HK-2 (cell line): Measurements from ENCODE around the gene TTC9C.
"Not testable (repeated sequence)": the region's sequence is repeated elsewhere in the genome, so short reads cannot be mapped to it uniquely, and the experiment has no call there.

ENCODE experiments used
- DNase-seq: peaks from one replicate; pipeline ENCODE4 v3.0.0-alpha.2; 2018; ENCODE audit not compliant: unreplicated experiment

Gene TTC9C

GRCh38 chr11:62709247-62710000 lies 18.9 kb upstream of the TTC9C start:
- DNase-seq, result no peak

- no peak for DNase-seq
Observed at GRCh38 chr11:62710001-62710345, 18.3 kb upstream of the TTC9C start.

- DNase-seq, result no peak
Observed at GRCh38 chr11:62712276-62712812, 15.9 kb upstream of the TTC9C start.

- no peak for DNase-seq
Observed at GRCh38 chr11:62712861-62713260, 15.4 kb upstream of the TTC9C start.

GRCh38 chr11:62713343-62713742 lies 14.9 kb upstream of the TTC9C start:
- no peak for DNase-seq

- no peak for DNase-seq
Observed at GRCh38 chr11:62715150-62716130, 12.8 kb upstream of the TTC9C start.

GRCh38 chr11:62716206-62716605 lies 12.1 kb upstream of the TTC9C start:
- DNase-seq, result no peak

- no peak for DNase-seq
Observed at GRCh38 chr11:62716816-62717215, 11.5 kb upstream of the TTC9C start.

GRCh38 chr11:62719302-62719978 lies 8.8 kb upstream of the TTC9C start:
- DNase-seq, result no peak

GRCh38 chr11:62721994-62722393 lies 6.3 kb upstream of the TTC9C start:
- no peak for DNase-seq

- DNase-seq, result no peak
Observed at GRCh38 chr11:62724171-62724570, 4.1 kb upstream of the TTC9C start.

GRCh38 chr11:62725646-62726045 lies 2.6 kb upstream of the TTC9C start:
- no peak for DNase-seq

- no peak for DNase-seq
Observed at GRCh38 chr11:62726156-62726914, 2.0 kb upstream of the TTC9C start.

GRCh38 chr11:62726915-62727164 lies 1.4 kb upstream of the TTC9C start:
- no peak for DNase-seq

GRCh38 chr11:62727165-62727871 lies 968 bp upstream of the TTC9C start, which contains the start of gene HNRNPUL2:
HNRNPUL2 (minus strand) TSS chr11:62727457; CDS start chr11:62727156, 301 bp downstream.
- peak; percentile 95 for DNase-seq

GRCh38 chr11:62727872-62728170 lies 465 bp upstream of the TTC9C start:
- peak; percentile 76 for DNase-seq

GRCh38 chr11:62730076-62730475 lies 1.8 kb downstream of the TTC9C start:
- DNase-seq, result not testable (repeated sequence)

GRCh38 chr11:62732830-62733229 lies 4.5 kb downstream of the TTC9C start:
- DNase-seq, result no peak

GRCh38 chr11:62737196-62737595 lies 8.9 kb downstream of the TTC9C start:
- DNase-seq, result no peak

- no peak for DNase-seq
Observed at GRCh38 chr11:62747475-62748160, 19.3 kb downstream of the TTC9C start.
